Transverse colon (tissue), 3 donors: ENCODE measurements around the gene GPR63.

Source experiments
- CTCF ChIP-seq, 5 experiments: fragments of 200-600 bp in 3 of 5; fragments of 450-650 bp in 2 of 5; sonication (generic) in 3 of 5; IDR thresholded peaks; 1 replicate in 2 of 5; 2 replicates in 3 of 5; pipeline ENCODE4 v1.5.1; 2016 to 2017; ENCODE audit warnings: antibody characterized with exemption in 5 of 5, inconsistent platforms in 3 of 5, mild to moderate bottlenecking in 2 of 5, moderate library complexity in 1 of 5
- EP300 ChIP-seq: sonication (generic); formaldehyde crosslinking; IDR thresholded peaks from one replicate; pipeline ENCODE4 v1.6.1; 2017; ENCODE audit warnings: antibody characterized with exemption, low read depth
- POLR2A ChIP-seq: fragments of 450-650 bp; IDR thresholded peaks from one replicate; pipeline ENCODE4 v1.6.1; 2016; ENCODE audit warnings: antibody characterized with exemption, mild to moderate bottlenecking, moderate library complexity

GRCh38 chr6:96834070-96834469 is 3.2 kb downstream of the GPR63 start:
- TF ChIP-seq CTCF (IDR thresholded peaks at IDR 0.05) (no peak), POLR2A (no peak), EP300 (no peak)
